Measurements from ENCODE around the gene SDC3. TPM values are rescaled to one million over a fixed set of nuclear protein-coding genes. Genes with fewer than 3 reads are reported as not detected.

Gene SDC3
- total RNA-seq, 1 experiment from 2014 or later: 3.7 TPM

GRCh38 chr1:30857062-30857461 lies 51.5 kb downstream of the SDC3 start:
- intact Hi-C loops (cut with micrococcal nuclease; ENCODE audit: unreplicated experiment): no loop called here
- POLR2A ChIA-PET: no interaction called here

GRCh38 chr1:30856260-30856790 lies 52.2 kb downstream of the SDC3 start:
- no TSS peak for BruUV-seq (replicated peaks)
- H3K27me3 ChIP-seq (replicated peaks; ENCODE audit: control insufficient read depth, insufficient read depth, low read length): no peaks in the 10 kb centered on the region
- no peaks in the 10 kb centered on the region for H3K27me3 Mint-ChIP-seq (ENCODE audit: insufficient read depth, unreplicated experiment)
- no peaks in the 10 kb centered on the region for H3K9me3 Mint-ChIP-seq (ENCODE audit: unreplicated experiment)
- H3K36me3 ChIP-seq (ENCODE audit: control insufficient read depth, insufficient read depth, low read length): no peaks in the 10 kb centered on the region
- TF ChIP-seq CTCF (IDR thresholded peaks at IDR 0.05; ENCODE audit: insufficient read depth in 1 of 2, low read depth in 1 of 2, low read length in 1 of 2, severe bottlenecking in 1 of 2, unreplicated experiment in 1 of 2): no peak
- H3K27ac Mint-ChIP-seq (ENCODE audit: unreplicated experiment): no peak overlapping the region
- intact Hi-C loops (cut with micrococcal nuclease; ENCODE audit: unreplicated experiment): no loop called here
- no peaks in the 10 kb centered on the region for H3K36me3 Mint-ChIP-seq (ENCODE audit: insufficient read depth, unreplicated experiment)
- no peaks in the 10 kb centered on the region for H3K4me1 Mint-ChIP-seq (ENCODE audit: low read depth, unreplicated experiment)
- H3K9me3 ChIP-seq: no peaks in the 10 kb centered on the region
- CTCF ChIA-PET: interaction anchor here (0.5 kb wide), 1 partner anchor 24 kb away, joined by 4 read pairs; no protein-coding TSS in a partner anchor
- POLR2A ChIA-PET: no interaction called here
- DNase-seq: no peak
- no peak overlapping the region for H3K4me3 ChIP-seq (ENCODE audit: low read depth, low read length)
- H3K4me3 Mint-ChIP-seq (ENCODE audit: unreplicated experiment): no peak overlapping the region
- no peaks in the 10 kb centered on the region for H3K4me1 ChIP-seq

More at GRCh38 chr1:30857062-30857461, 51.5 kb downstream of the SDC3 start:
- TF ChIP-seq CTCF (IDR thresholded peaks at IDR 0.05; ENCODE audit: insufficient read depth in 1 of 2, low read depth in 1 of 2, low read length in 1 of 2, severe bottlenecking in 1 of 2, unreplicated experiment in 1 of 2): no peak
- Mint-ChIP-seq H3K27ac (ENCODE audit: unreplicated experiment) (no peak overlapping the region), H3K4me3 (ENCODE audit: unreplicated experiment) (no peak overlapping the region), H3K9me3 (ENCODE audit: unreplicated experiment) (no peaks in the 10 kb centered on the region), H3K4me1 (ENCODE audit: low read depth, unreplicated experiment) (no peaks in the 10 kb centered on the region), H3K36me3 (ENCODE audit: insufficient read depth, unreplicated experiment) (no peaks in the 10 kb centered on the region), H3K27me3 (ENCODE audit: insufficient read depth, unreplicated experiment) (no peaks in the 10 kb centered on the region)
- no peaks in the 10 kb centered on the region for H3K36me3 ChIP-seq (ENCODE audit: control insufficient read depth, insufficient read depth, low read length)
- no peaks in the 10 kb centered on the region for H3K4me1 ChIP-seq
- no peak overlapping the region for H3K4me3 ChIP-seq (ENCODE audit: low read depth, low read length)
- no peaks in the 10 kb centered on the region for H3K27me3 ChIP-seq (replicated peaks; ENCODE audit: control insufficient read depth, insufficient read depth, low read length)
- no peak for DNase-seq
- BruUV-seq (replicated peaks): no TSS peak
- H3K9me3 ChIP-seq: no peaks in the 10 kb centered on the region
- CTCF ChIA-PET: no interaction called here

- Mint-ChIP-seq H3K4me3 (ENCODE audit: unreplicated experiment) (no peak overlapping the region), H3K27ac (ENCODE audit: unreplicated experiment) (no peak overlapping the region), H3K9me3 (ENCODE audit: unreplicated experiment) (no peaks in the 10 kb centered on the region), H3K27me3 (ENCODE audit: insufficient read depth, unreplicated experiment) (no peaks in the 10 kb centered on the region), H3K4me1 (ENCODE audit: low read depth, unreplicated experiment) (no peaks in the 10 kb centered on the region), H3K36me3 (ENCODE audit: insufficient read depth, unreplicated experiment) (no peaks in the 10 kb centered on the region)
- Histone ChIP-seq H3K27me3 (replicated peaks; ENCODE audit: control insufficient read depth, insufficient read depth, low read length) (no peaks in the 10 kb centered on the region), H3K9me3 (no peaks in the 10 kb centered on the region), H3K4me3 (ENCODE audit: low read depth, low read length) (no peak overlapping the region), H3K36me3 (ENCODE audit: control insufficient read depth, insufficient read depth, low read length) (no peaks in the 10 kb centered on the region), H3K4me1 (no peaks in the 10 kb centered on the region)
- ChIA-PET POLR2A (no interaction called here), CTCF (no interaction called here)
- DNase-seq: no peak
- TF ChIP-seq CTCF (IDR thresholded peaks at IDR 0.05; ENCODE audit: insufficient read depth in 1 of 2, low read depth in 1 of 2, low read length in 1 of 2, severe bottlenecking in 1 of 2, unreplicated experiment in 1 of 2): no peak
- intact Hi-C loops (cut with micrococcal nuclease; ENCODE audit: unreplicated experiment): no loop called here
- no TSS peak for BruUV-seq (replicated peaks)
Measured at GRCh38 chr1:30855686-30856259, 52.8 kb downstream of the SDC3 start.
